ENCODE measurements around the gene NCKAP5.

DNA sequence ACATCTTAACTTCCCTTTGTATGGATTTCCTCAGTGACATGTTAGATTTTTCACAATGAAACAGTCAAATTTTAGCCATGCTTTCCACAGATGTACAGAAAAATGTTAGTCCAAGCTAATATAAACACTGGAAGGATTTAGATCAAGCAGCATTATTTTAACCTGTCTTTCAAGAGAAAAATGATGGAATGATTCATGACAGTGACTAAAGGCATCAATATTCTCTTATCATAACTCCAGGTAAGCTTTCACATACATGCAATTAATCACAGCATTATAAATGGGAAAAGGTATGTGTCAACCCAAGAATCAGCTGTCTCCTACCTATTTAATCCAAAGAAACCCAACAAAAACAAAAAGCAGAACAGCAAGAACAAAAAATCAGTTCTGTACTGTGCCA, 92.7 kb downstream of the NCKAP5 start:
- TF ChIP-seq, protein P1, sequence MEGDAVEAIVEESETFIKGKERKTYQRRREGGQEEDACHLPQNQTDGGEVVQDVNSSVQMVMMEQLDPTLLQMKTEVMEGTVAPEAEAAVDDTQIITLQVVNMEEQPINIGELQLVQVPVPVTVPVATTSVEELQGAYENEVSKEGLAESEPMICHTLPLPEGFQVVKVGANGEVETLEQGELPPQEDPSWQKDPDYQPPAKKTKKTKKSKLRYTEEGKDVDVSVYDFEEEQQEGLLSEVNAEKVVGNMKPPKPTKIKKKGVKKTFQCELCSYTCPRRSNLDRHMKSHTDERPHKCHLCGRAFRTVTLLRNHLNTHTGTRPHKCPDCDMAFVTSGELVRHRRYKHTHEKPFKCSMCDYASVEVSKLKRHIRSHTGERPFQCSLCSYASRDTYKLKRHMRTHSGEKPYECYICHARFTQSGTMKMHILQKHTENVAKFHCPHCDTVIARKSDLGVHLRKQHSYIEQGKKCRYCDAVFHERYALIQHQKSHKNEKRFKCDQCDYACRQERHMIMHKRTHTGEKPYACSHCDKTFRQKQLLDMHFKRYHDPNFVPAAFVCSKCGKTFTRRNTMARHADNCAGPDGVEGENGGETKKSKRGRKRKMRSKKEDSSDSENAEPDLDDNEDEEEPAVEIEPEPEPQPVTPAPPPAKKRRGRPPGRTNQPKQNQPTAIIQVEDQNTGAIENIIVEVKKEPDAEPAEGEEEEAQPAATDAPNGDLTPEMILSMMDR (IDR thresholded peaks at IDR 0.05) = no peak
- no peak for TF ChIP-seq POLR2A (IDR thresholded peaks at IDR 0.05)
